Measurements from ENCODE around the gene CCT7. TPM values are rescaled to one million over a fixed set of nuclear protein-coding genes. Genes with fewer than 3 reads are reported as not detected.

The CCT7 gene
- total RNA-seq, 1 donor from 2014 or later, result 425 TPM

DNA sequence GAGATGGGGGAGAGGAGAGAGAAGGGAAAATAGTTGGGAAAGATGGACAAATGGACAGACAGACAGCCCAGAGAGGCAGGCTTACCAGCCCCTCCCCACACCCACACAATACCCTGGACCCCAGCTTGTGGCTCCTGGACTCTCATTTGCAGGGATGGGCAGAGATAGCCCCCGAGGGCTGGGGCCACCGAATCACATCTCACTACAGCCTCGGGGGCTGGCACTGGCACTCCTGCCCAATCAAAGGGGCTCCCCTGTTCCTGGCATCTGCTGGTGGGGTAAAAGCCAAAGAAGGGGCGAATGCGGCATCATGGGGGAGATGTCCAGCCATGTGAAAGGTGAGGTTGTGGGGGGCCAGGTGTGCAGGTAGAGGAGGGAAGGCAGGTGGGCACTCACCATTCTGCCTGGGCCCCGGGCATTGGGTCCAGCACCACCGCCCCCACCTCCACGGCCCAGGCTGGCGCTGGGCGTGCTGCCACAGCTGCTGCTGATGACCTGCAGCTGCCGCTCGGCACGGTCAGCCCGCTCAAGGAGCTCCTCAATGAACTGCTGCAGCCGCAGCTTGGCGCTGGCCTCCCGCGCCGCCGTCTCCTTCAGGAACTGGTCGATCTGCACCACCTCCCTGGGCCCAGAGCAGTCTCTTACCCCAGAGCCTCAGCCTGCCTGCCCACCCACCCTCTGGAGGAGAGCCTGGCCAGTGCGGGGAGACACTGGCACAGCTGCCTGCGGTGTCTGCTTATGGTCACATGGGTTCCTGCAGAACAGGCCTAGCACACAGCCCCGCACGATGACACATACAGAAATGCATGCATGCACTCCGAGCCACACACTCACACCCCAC lies 32.2 kb downstream of the CCT7 start:
- DNase-seq (ENCODE audit: low read depth), result peak; percentile 90

DNA sequence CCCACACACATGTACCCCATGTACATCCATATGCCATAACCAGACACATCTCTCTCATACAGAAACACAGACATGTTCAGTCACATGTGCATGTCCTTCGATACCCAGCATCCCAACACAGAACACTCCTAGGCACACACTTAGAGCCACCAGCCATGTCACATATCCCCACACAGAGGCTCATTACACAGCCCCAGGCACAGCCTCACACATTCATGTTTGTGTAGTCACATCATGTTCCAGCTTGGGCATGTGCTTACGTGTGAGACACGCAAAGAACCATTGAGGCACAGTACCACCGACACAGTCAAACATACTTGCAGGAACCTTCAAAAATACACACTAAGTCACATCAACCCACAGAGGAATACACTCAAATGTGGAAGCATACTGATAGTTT lies 32.9 kb downstream of the CCT7 start:
- DNase-seq (ENCODE audit: low read depth), result no peak

DNA sequence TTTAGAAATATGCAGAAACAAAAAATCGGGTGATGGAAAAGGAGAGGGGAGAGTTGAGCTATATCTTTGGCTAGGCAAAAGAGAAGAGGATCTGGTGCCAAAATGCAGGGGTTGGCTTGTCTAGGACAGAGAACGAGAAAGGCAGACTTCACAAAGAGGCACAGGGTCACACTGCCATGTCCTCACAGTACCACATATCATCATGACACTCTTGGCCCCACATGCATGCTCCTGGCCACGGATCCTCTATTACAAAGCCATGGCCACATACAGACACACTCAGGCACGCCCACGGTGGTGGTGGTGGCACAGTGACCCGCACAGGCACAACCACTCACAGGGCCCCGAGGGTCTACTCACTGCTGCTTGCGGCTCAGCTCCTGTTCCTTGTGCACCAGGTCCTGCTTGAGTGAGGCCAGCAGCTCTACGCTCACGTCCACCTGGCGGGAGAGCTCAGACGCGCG lies 34.3 kb downstream of the CCT7 start:
- DNase-seq (ENCODE audit: low read depth), result no peak

DNA sequence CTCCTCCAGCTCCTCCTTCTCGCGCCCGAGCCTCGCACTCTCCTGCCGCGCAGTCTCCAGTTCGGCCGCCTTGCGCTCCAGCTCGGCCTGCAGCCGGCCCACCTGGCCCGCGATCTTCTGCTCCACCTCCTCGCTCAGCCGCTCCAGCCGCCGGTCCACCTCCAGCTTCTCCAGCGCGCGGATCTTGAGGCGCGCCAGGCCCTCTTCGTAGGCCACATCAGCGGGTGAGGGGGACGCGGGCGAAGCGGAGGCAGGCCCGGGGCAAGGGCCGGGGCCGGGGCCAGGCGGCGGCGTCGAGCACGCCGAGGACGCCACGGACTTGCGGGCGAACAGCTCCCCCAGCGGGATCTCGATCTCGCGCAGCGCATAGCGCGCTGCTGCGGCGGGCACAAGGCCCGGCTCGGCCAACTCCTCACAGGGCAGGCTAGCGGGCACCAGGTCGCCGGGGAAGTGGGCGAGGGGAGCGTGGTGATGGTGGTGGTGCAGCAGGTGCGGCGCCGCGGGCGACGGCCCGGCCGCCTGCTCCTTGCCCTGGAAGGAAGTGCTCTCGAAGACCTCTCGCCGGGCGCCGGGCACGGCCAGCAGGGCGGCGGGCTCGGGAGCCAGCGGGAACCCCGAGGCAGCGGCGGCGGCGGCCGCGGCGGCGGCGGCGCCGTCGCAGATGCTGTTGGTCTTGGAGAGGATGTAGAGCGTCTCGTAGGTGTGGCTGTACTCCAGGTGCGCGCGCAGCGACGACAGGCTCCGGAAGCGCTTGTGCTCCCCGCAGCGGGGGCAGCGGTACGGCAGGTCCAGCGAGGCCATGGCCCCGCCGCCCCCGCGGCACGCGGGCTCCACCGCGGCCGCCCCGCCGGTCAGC lies 35.0 kb downstream of the CCT7 start:
- peak; percentile 19 for DNase-seq (ENCODE audit: low read depth)

DNA sequence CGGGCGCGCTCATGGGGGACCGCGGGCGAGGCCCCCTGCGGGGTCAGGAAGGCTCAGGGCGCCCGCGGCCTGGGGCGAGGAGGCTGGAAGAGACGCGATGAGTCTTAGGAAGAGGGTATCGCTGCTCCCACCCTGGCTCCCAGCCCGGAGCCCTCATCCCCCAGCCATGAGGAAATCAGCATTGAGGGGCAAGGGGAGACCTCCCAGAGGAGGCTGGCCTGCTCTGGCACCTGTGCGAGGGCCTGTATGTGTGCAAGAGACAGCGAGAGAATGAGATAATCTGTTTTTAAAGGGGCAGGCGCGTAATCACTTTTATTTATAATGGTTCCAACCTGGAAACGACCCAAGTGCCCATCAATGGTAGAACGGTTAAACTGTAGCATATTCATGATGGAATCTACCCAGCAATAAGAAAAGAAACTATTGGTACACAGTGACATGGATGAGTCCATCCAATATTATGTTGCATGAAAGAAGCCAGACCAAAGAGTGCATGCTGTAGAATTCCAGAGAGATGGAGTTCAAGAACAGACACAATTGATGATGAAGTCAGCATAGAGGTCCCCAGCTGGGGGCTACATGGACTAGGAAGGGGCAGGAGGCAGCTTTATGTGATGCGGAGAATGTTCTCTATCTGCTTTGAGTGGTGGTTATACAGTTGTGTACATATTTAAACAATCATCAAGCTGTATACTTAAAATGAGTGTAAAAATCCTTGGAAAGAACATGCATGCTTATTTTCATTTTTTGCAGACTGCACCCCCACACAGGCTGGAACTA lies 35.8 kb downstream of the CCT7 start:
- no peak for DNase-seq (ENCODE audit: low read depth)

DNA sequence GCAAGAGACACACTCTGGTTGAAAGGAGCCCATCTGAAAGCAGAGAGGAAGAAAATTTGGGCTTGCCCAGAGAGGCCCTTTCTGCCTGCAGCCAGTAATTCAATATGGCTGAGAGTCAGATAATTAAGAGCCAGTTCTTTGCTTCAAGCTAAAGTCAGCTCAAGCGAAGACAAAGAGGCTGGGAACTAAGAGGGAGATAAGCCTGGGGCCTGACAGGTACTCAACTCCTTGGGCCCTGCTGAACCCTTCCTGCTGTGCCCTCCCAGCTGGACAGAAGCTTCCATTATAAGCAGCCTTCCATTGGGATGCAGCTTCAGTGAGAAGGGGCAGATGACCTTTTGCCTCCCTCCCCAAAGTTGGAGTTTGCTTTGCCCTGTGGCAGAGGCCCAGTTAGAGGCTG lies 38.2 kb downstream of the CCT7 start:
- DNase-seq (ENCODE audit: low read depth), result no peak

DNA sequence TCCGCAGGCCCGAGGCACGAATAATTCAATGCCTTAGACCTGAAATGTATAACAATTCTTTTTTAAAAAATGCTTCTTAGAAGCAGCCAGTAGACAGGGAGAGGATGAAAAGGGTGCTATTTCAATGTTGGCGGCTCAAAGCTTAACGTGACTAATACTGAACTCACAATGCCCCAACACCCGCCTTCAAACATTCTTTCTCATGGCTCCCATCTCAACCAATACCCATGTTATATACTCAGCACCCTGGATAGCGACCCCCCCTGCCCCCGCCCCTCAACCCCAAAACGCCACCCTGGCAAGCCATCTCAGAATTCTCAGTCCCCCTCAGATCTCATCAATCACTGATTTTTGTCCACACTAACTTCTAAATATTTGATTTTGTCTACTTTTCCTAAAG lies 45.7 kb downstream of the CCT7 start:
- no peak for DNase-seq (ENCODE audit: low read depth)

DNA sequence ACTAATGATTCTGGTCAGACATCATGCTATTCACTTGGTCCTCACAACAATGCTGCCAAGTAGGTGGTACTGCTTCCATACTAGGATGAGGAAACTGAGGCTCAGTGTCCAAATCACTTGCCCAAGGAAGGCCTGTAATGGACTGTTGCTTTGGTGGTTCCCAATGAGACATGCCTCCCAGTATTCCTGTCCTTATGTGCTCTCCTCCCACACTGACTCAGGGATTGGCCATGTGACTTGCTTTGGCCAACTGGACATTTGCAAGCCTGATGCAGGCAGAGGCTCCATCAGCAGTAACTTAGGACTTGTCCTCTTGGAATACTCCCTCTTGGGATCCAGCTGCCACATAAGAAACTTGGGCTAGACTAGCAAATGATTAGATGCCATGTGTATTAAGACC lies 47.1 kb downstream of the CCT7 start:
- DNase-seq (ENCODE audit: low read depth), result no peak

DNA sequence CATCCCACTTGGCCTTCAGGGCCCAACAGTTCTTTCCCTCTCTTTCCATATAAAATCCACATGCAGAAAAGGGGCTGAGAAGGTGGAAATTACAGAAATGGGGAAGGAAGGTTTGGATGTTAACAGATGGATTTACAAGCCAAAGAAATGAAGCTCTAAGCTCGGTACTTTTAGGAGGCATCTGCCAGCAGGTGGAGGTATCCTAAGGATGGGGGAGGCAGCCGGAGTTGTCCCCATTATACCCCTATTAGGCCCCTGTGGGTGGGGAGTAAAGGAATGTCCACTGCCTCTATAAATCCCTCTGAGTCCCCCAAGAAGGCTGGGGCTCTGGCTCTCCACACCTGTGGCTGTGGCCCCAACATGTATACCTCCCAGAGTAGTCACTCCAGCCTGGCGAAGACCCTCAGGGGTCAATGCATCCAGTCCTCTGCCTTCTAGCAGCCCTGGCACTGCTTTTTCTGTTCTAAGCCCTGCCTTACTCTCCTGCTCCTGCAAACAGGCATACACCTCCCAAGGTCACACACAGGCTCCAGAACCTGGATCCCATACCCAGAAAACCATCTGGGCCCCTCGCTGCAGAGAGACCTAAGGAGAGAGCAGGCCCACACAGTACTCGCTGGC lies 48.9 kb downstream of the CCT7 start:
- DNase-seq (ENCODE audit: low read depth), result no peak

DNA sequence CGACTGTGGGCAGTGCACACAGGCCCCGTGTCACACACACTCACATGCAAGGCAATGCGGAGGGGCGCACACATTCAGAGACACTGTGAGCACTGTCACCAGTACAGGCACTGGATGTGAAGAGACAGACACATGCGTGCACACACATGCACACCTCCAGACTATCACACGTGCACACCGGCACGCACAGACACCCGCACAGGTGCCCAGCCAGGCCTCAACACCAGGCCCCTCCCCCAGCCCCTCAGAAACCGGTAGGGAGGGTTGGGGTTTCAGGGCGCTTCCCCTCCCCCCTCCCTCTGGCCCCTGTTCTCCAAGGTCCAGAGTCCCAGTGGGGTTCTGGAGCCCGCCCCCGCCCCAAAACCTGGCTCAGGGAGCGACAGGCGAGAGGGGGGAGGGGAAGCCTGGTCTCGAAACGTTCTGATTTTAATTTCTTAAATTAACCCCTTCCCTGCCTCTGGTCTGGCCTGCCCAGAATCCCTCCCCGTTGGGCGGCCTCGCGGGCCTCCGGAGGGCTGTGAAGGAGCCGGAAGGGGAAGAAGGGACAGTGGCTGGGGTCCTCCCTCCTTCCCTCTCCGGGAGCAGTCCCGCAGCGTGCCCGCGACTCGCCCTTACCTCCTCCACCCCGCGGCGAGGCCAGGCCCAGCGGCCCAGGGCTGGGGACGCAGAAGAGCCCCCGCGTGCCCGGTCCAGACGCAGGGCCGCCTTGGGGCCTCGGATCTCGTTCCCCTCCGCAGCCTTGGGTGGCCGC lies 49.6 kb downstream of the CCT7 start:
- DNase-seq (ENCODE audit: low read depth), result no peak

DNA sequence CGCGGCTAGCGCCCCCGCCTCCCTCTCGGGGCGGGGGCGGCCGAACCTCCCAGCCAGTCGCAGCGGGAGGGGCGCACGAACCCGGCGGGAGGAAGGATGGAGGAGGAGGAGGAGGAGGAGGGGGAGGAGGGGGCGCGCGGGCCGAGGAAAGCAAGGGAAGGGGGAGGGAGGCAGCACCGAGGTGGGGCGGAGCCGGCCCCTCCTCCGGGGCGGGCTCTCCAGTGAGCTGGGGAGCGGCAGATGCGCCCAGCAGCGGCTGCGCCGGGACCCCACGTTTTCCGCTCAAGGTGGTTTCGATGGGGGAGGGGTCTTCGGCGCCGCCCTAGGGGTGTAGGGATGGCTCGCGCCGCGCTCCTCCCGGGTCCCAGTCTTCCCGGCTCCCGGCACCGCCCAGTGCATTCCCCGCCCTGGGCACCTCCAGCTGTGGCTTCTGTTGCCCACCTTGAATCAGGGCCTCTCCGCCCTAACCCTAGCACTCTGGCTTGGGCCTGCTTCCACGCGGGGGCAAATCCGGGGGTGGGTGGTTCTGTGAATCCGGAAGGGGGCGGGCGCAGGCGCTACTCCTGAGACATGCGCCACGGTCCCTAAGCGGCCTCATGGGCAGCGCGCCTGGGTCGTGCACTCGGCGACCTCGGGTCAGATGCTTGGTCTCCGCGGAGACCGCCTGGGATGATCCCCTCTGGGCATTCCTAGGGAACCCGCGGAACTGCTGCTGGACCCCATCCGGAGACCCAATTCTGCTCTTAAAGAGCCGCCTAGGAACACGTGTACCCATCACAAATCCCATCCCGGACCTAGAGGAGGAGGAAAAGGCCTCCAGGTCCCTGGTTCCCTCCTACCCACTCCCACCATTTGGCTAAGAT lies 50.4 kb downstream of the CCT7 start, which contains the start of gene FBXO41:
TSS of gene FBXO41 (minus strand) at position 183 of the 863 bp plus-strand sequence. CDS start 14,848 bp downstream, outside the sequence.
- DNase-seq (ENCODE audit: low read depth), result no peak

DNA sequence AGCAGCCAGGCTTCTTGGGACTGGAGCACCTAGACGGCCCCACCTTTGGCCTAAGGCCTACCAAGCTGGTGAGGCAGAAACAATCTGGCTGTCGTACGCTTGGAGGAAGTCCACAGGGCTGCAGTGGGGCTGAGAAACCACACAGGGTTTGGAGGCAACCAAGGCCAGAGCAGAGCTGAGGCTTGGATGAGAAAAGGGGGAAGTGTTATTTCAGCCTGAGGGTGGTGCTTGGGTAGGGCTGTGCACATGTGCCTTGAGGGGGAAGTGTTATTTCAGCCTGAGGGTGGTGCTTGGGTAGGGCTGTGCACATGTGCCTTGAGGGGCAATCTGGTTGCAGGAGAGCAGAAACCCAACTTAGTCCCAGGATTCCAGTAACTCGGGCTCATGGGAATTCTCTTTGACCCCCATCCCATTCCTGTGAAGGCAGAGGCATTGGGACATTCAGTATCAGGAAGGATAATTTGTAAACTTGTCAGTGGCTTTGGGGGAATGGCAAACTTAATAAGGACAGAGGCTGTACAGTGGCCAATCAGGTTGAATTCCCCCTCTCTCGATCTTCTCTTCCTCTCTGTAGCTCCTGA lies 51.1 kb downstream of the CCT7 start:
- no peak for DNase-seq (ENCODE audit: low read depth)

DNA sequence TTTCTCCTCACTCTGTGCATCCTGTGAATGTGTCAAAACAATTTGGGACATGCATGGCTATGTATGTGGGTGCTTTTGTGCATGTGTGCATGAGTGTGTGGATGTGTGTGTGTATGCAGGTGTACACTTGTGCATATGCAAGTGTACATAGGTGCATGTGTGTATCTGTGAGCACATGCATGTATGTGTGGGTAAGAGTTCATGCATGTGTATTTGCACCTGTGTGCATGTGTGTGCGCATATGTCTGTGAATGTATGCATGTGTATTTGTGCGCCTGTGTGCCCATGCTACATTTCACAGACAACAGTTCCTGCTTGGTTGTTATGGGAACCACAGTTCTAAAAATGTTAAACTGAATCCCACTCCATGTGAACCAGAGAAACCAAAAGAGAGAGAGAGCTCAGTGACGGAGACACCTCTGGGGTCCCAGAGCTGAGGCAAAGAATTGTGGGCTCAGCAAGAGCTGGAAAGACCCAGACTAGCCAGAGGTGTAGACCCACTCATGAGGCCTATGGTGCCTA lies 52.1 kb downstream of the CCT7 start:
- no peak for DNase-seq (ENCODE audit: low read depth)

DNA sequence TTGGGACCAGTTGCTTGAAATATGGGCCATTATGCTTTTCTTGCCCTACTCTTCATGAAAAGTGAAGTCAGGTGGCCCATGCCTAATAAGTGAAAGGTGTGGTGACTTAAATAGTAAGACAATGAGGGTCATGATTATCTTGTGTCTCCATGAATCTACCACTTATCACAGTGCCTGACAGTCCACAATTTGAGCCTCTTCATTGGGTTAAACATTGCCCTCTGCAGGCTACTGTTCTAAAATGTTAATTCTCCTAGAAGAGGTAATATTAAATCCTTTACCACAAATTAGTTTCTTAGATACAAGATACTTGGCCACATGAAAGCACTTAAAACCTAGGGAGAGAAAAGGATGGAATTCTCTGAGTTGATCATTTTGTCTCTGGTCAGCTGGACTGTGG lies 55.2 kb downstream of the CCT7 start:
- DNase-seq (ENCODE audit: low read depth), result no peak

DNA sequence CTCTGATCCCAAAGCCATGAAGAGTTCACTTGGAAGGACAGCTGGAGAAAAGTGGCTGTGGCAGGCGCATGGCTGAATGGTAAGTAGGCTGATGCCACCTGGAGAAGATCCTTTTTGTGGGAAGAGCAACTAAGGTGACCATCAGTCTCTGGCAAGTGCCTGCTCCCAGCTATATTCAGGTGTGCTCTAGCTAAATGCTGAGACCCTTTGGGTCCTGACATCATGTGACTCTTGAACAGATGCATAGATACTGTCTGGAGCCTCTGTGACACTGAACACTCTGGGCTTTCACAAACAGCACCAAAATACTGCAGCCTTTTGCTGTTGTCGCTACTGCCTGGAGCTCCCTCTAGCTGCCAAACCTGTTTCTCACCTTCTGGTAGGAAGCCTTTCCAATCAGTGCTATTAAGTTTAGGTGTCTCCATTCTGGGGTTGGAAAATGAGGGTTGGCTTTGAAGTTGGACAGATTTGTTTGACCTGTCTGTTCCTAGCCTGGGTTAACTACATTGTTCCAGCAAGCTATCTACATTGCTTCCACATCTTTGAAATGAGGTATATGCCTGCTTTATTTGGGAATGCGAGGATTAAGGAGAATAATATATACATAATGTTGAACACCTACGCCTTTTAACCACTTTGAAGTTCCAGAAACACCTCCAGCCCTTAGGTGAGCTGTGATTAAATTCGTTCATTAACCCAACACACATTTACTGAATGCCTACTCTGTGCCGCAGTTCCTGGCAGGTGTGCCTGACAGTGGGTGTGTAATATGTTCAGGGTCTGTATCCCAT lies 56.1 kb downstream of the CCT7 start:
- DNase-seq (ENCODE audit: low read depth), result no peak

DNA sequence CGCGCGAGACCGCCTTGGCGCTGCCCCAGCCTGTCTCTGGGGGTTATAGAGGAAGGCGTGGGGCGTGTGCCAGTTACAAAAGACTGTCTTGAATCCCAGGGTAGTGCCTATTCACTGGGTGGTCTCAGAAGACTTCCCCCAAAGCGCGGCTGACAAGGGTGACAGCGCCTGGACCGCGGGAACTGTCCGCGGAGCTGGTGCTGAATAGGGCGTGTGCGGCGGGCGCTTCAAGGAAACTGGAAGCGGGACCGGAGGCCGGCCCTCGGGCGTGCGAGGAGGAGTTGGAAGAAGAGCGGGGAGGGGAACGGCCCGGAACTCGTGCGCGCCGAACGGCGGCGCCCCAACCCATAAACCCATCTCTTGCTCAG lies 57.0 kb downstream of the CCT7 start:
- peak; percentile 67 for DNase-seq (ENCODE audit: low read depth)

DNA sequence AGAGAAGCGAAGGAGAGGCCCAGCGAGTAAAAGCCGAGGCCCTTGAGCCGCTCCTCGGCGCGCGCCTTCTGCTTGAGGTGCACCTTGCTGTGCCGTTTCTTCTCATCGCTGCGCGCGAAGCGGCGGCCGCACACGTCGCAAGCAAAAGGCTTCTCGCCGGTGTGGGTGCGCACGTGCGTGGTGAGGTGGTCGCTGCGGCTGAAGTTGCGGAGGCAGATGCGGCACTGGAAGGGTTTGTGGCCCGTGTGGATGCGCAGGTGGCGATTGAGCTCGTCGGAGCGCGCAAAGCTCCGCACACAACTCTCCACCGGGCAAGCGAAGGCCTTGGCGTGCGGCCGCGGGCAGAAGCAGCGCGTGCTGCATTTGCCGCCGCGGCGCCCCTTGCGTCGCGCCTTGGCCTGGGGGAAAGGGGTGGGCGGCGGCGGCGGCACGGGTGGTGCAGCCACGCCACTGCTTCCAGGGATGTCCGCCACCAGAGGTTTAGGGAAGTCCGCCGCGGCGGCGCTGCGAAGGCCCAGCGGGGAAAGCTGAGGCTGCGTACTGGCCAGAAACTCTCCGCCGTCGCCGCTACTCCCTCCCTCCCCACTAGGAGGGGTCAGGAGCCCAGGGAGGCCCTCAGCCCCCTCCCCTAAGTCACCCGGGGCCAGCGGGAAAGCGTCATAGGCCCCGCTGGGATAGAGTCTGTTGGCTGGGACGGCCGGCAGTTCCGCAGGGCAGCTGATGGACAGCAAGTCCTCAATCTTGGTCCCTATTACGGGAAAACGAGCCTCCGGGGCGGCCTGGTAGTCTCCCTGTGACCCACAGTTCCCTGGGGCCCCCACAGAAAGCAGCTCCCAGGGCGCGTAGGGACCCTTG lies 57.6 kb downstream of the CCT7 start:
- DNase-seq (ENCODE audit: low read depth), result no peak

All from myocyte (in vitro differentiated cells).